HL-60 (cell line): ENCODE results near the gene ECM2.

Source experiments
- CTCF ChIP-seq: IDR thresholded peaks from one replicate; pipeline ENCODE4 v1.5.1; 2011; ENCODE audit warnings: low read length, control low read depth, inconsistent platforms; ENCODE audit not compliant: insufficient read depth
- POLR2AphosphoS5 ChIP-seq: IDR thresholded peaks from 2 replicates; pipeline ENCODE4 v1.6.1; 2012; ENCODE audit warnings: low read depth
- REST ChIP-seq: IDR thresholded peaks from 2 replicates; pipeline ENCODE4 v1.6.1; 2012; ENCODE audit warnings: low read depth; ENCODE audit not compliant: insufficient replicate concordance

- TF ChIP-seq CTCF (no peak), REST (no peak), POLR2AphosphoS5 (no peak)
These were observed 46.9 kb downstream of the ECM2 start for GRCh38 chr9:92488681-92489550.
